Suprapubic skin (tissue), 4 donors: ENCODE results near the gene TBC1D17. TPM values are rescaled to one million over a fixed set of nuclear protein-coding genes. Genes with fewer than 3 reads are reported as not detected.

Experiments used
- DNase-seq, 2 donors: peaks; one replicate each; pipeline ENCODE4 v3.0.0-alpha.2; 2019; ENCODE audit warnings: low spot score in 2 of 2
- H3K27ac ChIP-seq: fragments of 200-600 bp; sonication (generic); one replicate; pipeline ENCODE4 v1.5.1; 2019
- H3K27me3 ChIP-seq: fragments of 200-600 bp; sonication (generic); one replicate; pipeline ENCODE4 v1.5.1; 2019
- H3K36me3 ChIP-seq: fragments of 200-600 bp; sonication (generic); one replicate; pipeline ENCODE4 v1.5.1; 2019
- H3K4me1 ChIP-seq: fragments of 200-600 bp; sonication (generic); one replicate; pipeline ENCODE4 v1.5.1; 2019
- H3K4me3 ChIP-seq: fragments of 200-600 bp; sonication (generic); one replicate; pipeline ENCODE4 v1.5.1; 2019; ENCODE audit warnings: mild to moderate bottlenecking
- H3K9me3 ChIP-seq: fragments of 200-600 bp; sonication (generic); one replicate; pipeline ENCODE4 v1.5.1; 2019
- EP300 ChIP-seq: sonication (generic); formaldehyde crosslinking; IDR thresholded peaks from one replicate; pipeline ENCODE4 v1.6.1; 2017; ENCODE audit warnings: antibody characterized with exemption
- POLR2A ChIP-seq, 2 donors: fragments of 450-650 bp; IDR thresholded peaks; one replicate each; pipeline ENCODE4 v1.6.1; 2017; ENCODE audit warnings: antibody characterized with exemption in 2 of 2, mild to moderate bottlenecking in 2 of 2, moderate library complexity in 2 of 2
- POLR2AphosphoS5 ChIP-seq, 3 donors: sonication (generic); formaldehyde crosslinking; IDR thresholded peaks; one replicate each; pipeline ENCODE4 v1.6.1; 2017; ENCODE audit warnings: antibody characterized with exemption in 3 of 3
- WGBS: methylation state at CpG from one replicate; pipeline ENCODE4 v1.1.5; 2018; 5-methylcytosine and 5-hydroxymethylcytosine counted together
- total RNA-seq, 4 donors: library from RNA; depleted of rRNA; stranded (reverse); fragments of >200 nt; gene quantifications; one replicate each; pipeline ENCODE4 v1.1.0, GENCODE V29; 2016
- TF ChIP-seq, protein P1 (sequence below), 2 donors: fragments of 200-600 bp in 1 of 2; fragments of 450-650 bp in 1 of 2; sonication (generic) in 1 of 2; IDR thresholded peaks; one replicate each; pipeline ENCODE4 v1.5.1; 2016 to 2019; ENCODE audit warnings: antibody characterized with exemption in 2 of 2, mild to moderate bottlenecking in 1 of 2, moderate library complexity in 1 of 2

The TBC1D17 gene
- total RNA-seq, 4 donors from 2014 or later = 40.5 to 93.4 (median 59.4) TPM

DNA sequence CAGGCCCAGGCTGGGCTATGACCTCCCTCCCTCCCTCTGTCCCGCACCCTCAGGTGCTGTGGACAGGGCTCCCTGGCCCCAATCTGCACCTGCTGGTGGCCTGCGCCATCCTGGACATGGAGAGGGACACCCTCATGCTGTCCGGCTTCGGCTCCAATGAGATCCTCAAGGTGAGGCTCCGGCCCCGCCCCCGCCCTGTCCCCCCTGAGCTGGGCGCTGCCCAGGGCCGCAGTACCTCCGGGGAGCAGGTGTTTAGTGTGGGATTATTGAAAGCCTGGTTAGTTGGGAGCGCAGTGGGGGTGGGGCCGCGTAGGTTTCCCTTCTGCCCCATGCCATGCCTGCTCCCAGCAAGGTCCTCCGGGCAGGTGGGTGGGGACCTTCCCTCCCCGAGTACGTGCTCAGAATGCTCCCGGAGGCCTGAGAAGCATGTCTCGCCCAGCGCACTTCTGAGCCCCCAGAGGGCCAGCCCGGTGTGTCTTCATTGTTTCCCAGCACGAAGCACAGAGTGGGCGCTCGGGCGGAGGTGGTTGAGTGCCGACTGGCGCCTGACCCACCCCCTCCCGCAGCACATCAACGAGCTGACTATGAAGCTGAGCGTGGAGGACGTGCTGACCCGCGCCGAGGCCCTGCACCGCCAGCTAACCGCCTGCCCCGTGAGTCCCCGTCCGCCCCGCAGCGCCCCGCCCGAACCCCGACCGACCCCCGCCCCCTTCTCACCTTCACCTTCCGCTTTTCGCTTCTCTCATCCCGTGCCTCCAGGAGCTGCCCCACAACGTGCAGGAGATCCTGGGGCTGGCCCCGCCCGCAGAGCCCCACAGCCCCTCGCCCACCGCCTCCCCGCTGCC lies 10.4 kb downstream of the TBC1D17 start:
- no peaks in the 10 kb centered on the region for H3K27me3 ChIP-seq
- WGBS = 83% methylated on average over 33 of the region's 54 CpGs
- no peak overlapping the region for H3K4me3 ChIP-seq
- H3K36me3 ChIP-seq = peaks cover 34% of the 10 kb centered on the region
- no peak overlapping the region for H3K27ac ChIP-seq
- TF ChIP-seq EP300 = no peak
- no peak for TF ChIP-seq POLR2AphosphoS5 (IDR thresholded peaks at IDR 0.05)
- no peak for TF ChIP-seq POLR2A (IDR thresholded peaks at IDR 0.05)
- TF ChIP-seq, protein P1, sequence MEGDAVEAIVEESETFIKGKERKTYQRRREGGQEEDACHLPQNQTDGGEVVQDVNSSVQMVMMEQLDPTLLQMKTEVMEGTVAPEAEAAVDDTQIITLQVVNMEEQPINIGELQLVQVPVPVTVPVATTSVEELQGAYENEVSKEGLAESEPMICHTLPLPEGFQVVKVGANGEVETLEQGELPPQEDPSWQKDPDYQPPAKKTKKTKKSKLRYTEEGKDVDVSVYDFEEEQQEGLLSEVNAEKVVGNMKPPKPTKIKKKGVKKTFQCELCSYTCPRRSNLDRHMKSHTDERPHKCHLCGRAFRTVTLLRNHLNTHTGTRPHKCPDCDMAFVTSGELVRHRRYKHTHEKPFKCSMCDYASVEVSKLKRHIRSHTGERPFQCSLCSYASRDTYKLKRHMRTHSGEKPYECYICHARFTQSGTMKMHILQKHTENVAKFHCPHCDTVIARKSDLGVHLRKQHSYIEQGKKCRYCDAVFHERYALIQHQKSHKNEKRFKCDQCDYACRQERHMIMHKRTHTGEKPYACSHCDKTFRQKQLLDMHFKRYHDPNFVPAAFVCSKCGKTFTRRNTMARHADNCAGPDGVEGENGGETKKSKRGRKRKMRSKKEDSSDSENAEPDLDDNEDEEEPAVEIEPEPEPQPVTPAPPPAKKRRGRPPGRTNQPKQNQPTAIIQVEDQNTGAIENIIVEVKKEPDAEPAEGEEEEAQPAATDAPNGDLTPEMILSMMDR (IDR thresholded peaks at IDR 0.05) = no peak
- peaks cover 23% of the 10 kb centered on the region for H3K4me1 ChIP-seq
- H3K9me3 ChIP-seq = no peaks in the 10 kb centered on the region
- DNase-seq = no peak

DNA sequence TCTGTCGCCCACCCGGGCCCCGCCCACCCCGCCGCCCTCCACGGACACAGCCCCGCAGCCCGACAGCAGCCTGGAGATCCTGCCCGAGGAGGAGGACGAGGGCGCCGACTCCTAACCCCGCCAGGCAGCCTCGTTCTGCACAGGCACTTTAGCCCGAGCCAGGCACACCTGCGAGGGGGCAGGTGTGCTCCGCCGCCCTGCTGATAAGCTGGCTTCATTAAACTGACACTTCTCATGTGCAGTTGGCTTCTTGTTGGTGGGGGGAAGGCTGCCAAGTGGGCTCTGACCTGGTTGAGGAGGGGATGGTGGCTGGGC lies 11.0 kb downstream of the TBC1D17 start:
- DNase-seq = no peak
- Histone ChIP-seq H3K4me3 (no peak overlapping the region), H3K4me1 (peaks cover 23% of the 10 kb centered on the region), H3K27me3 (no peaks in the 10 kb centered on the region), H3K9me3 (no peaks in the 10 kb centered on the region), H3K36me3 (peaks cover 29% of the 10 kb centered on the region), H3K27ac (no peak overlapping the region)
- TF ChIP-seq EP300 = no peak
- TF ChIP-seq POLR2AphosphoS5 (IDR thresholded peaks at IDR 0.05) = no peak
- TF ChIP-seq, protein P1 (IDR thresholded peaks at IDR 0.05) = no peak
- no peak for TF ChIP-seq POLR2A (IDR thresholded peaks at IDR 0.05)
- 75% methylated on average over 18 of the region's 18 CpGs for WGBS

DNA sequence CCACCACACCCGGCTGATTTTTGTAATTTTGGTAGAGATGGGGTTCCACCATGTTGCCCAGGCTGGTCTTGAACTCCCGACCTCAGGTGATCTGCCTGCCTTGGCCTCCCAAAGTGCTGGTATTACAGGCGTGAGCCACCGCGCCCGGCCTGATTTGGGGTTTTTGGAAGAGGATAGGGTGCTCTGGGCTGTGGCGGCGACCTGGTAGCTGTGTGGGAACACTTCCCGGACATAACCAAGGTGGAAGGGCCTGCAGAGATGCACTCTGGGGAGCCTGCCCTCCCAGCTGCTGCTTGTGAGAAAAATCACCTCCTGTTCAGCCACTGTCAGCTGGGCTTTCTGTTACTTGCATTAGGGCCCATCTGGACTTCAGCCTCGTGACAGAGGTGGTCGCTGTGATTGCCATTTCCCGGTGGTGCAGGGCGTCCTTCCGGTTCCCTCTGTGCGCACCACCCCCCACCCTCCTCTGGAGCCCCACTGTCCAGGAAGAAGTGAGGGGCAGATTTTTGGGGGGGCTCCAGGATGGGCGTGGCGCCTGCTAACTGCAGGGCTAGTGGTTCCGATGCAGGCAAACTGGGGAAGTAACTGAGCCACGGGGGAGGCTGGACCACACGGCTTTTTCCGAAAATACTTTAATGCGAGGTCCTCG lies 11.7 kb downstream of the TBC1D17 start:
- no peak for TF ChIP-seq POLR2A (IDR thresholded peaks at IDR 0.05)
- H3K36me3 ChIP-seq = peaks cover 22% of the 10 kb centered on the region
- H3K27ac ChIP-seq = no peak overlapping the region
- H3K4me3 ChIP-seq = no peak overlapping the region
- peak in 1 of 2 donors; percentile 64 for DNase-seq
- no peaks in the 10 kb centered on the region for H3K9me3 ChIP-seq
- peaks cover 23% of the 10 kb centered on the region for H3K4me1 ChIP-seq
- WGBS = 97% methylated on average over 14 of the region's 23 CpGs
- H3K27me3 ChIP-seq = no peaks in the 10 kb centered on the region

DNA sequence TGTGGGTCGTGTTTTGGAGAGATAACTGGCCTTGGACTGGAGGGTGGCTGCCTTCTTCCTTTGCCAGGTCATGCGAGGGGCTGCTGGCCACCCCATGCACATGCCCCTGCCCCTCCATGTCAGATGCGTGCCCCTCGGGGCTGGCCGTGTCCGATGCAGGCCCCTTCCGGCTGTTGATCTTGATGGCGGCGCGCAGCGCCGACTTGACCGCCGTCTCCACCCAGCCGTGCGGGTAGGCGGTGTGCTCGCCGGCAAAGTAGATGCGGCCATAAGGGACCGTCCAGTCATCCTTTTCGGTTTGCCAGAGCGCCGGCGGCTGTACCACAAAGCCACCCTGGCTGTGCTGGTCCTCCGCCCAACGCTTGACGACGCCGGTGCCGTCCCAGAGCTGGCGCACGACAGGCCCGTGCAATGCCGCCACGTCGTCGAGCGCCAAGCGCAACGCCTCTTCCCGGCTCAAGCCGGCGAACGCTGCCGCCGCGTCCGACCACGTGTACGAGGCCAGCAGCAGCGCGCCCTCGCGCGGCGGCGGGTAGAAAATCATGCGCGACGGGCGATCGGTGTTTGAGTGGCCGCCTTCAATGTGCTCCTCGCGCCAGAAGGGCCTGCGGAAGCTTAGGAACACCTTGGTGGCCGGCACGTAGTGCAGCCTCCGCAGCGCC lies 12.3 kb downstream of the TBC1D17 start:
- Histone ChIP-seq H3K36me3 (peaks cover 15% of the 10 kb centered on the region), H3K9me3 (no peaks in the 10 kb centered on the region), H3K4me1 (peaks cover 23% of the 10 kb centered on the region), H3K27ac (no peak overlapping the region), H3K4me3 (peak overlapping the region; percentile 49), H3K27me3 (no peaks in the 10 kb centered on the region)
- DNase-seq = peak in 1 of 2 donors; percentile 84
- TF ChIP-seq, protein P1 (IDR thresholded peaks at IDR 0.05) = peak; percentile 52 to 94
- TF ChIP-seq EP300 (no peak), POLR2AphosphoS5 (IDR thresholded peaks at IDR 0.05) (peak in 2 of 3 donors; percentile 60 to 85)
- WGBS = 36% methylated on average over 36 of the region's 71 CpGs

DNA sequence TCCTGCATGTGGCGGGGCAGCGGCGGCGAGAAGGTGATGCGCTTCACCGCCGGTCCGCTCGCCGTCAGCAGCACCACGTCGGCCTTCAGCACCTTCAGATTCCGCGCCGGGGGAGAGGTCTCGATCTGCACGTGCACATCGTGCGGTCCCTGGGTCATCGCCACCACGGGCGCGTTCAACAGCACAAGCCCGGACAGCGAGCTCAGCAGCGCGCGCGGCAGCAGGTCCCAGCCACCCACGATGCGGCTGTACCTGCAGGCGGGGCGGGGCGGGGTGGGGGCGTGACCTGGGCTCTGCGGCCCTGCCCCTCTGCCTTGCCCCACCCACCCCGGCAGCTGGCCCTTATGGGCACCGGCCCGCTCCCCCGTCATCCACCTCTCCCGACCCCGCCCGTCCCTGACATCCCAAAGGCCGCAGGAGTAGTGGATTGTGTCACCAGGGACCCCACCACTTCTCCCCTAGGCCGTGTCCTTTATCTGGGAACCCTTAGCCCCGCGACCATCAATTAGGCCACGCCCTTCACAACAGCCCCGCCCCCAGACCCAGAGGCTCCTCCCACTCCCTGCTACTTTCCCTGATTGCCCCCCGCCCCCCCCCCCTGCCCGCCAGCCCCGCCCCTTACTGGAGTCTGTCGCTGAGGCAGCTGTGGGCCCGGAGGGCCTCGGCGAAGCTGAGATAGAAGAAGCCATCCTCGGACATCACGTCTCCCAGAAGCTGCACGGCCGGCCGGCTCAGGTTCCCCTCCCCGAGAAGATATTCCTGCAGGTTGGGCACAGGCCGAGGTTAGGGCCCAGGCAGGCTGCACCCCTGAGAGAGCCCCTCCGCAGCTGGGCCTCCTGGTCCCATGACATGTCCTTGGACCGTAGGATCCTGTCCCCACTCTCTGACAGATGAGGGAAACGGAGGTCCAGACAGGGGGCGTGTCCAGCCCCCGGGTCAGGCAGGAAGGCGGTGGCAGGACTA lies 13.1 kb downstream of the TBC1D17 start:
- Histone ChIP-seq H3K27ac (no peak overlapping the region), H3K9me3 (no peaks in the 10 kb centered on the region), H3K4me1 (peaks cover 23% of the 10 kb centered on the region), H3K27me3 (no peaks in the 10 kb centered on the region), H3K36me3 (peaks cover 7% of the 10 kb centered on the region), H3K4me3 (peak overlapping the region; percentile 49)
- WGBS = 4% methylated on average over 47 of the region's 69 CpGs
- DNase-seq = peak in 1 of 2 donors; percentile 76
- TF ChIP-seq POLR2A (IDR thresholded peaks at IDR 0.05) (no peak), POLR2AphosphoS5 (IDR thresholded peaks at IDR 0.05) (no peak), EP300 (no peak)
- TF ChIP-seq, protein P1 (IDR thresholded peaks at IDR 0.05) = no peak
